IMR-90 (cell line): Measurements from ENCODE around the gene ZSCAN5B. TPM values are rescaled to one million over a fixed set of nuclear protein-coding genes. Genes with fewer than 3 reads are reported as not detected.
"Not testable (repeated sequence)": the region's sequence is repeated elsewhere in the genome, so short reads cannot be mapped to it uniquely, and the experiment has no call there.

Experiments
- ATAC-seq: fragments of 200-7000 bp; cut with Tn5 transposase; 2 replicates; pipeline ENCODE4 v1.9.1; 2020; ENCODE audit warnings: low read depth, mild to moderate bottlenecking, moderate library complexity
- BruUV-seq: library from RNA; stranded (reverse); fragments of 400-500 nt; replicated peaks from 2 replicates; lab custom pipeline; 2021; lab: Mats Ljungman, UMichigan
- CTCF ChIA-PET: fragments of 300-600 bp; formaldehyde crosslinking; extraction: SDS; loops from one replicate; lab custom pipeline; 2021; ENCODE audit warnings: antibody characterized with exemption; lab: Yijun Ruan, JAX
- POLR2A ChIA-PET: fragments of 300-600 bp; sonication (Branson Sonifier 250); formaldehyde crosslinking; loops from one replicate; lab custom pipeline; 2022; ENCODE audit warnings: antibody characterized with exemption; ENCODE audit not compliant: unreplicated experiment; lab: Charles Lee
- DNase-seq: peaks from one replicate; pipeline ENCODE4 v3.0.0; 2013
- H2AFZ ChIP-seq: replicated peaks from 2 replicates; pipeline ENCODE3; 2013; ENCODE audit warnings: low read length, mild to moderate bottlenecking; ENCODE audit not compliant: poor library complexity
- H2AK5ac ChIP-seq: 2 replicates; pipeline ENCODE4 v1.6.1; 2013; ENCODE audit warnings: low read depth, low read length, inconsistent platforms
- H2AK9ac ChIP-seq: replicated peaks from 2 replicates; pipeline ENCODE3; 2013; ENCODE audit warnings: mild to moderate bottlenecking, low read depth, low read length, moderate library complexity; ENCODE audit not compliant: poor library complexity
- H2BK120ac ChIP-seq: 2 replicates; pipeline ENCODE4 v1.6.1; 2013; ENCODE audit warnings: low read depth, low read length, inconsistent platforms
- H2BK15ac ChIP-seq: 3 replicates; pipeline ENCODE4 v1.6.1; 2013; ENCODE audit warnings: low read depth, low read length, inconsistent platforms
- H2BK20ac ChIP-seq: 2 replicates; pipeline ENCODE4 v1.6.1; 2013; ENCODE audit warnings: low read depth, mild to moderate bottlenecking, inconsistent platforms, low read length, moderate library complexity
- H2BK5ac ChIP-seq: 2 replicates; pipeline ENCODE4 v1.6.1; 2013; ENCODE audit warnings: mild to moderate bottlenecking, low read depth, low read length, inconsistent platforms; ENCODE audit not compliant: poor library complexity, severe bottlenecking
- H3K14ac ChIP-seq: replicated peaks from 2 replicates; pipeline ENCODE4 v1.6.1; 2013; ENCODE audit warnings: low read depth, low read length, inconsistent platforms
- H3K18ac ChIP-seq: 2 replicates; pipeline ENCODE4 v1.6.1; 2013; ENCODE audit warnings: low read depth, low read length, control low read depth
- H3K23ac ChIP-seq: 2 replicates; pipeline ENCODE4 v1.6.1; 2013; ENCODE audit warnings: low read depth, low read length, inconsistent platforms
- H3K27ac ChIP-seq: 2 replicates; pipeline ENCODE4 v1.5.1; 2013; ENCODE audit warnings: mild to moderate bottlenecking, control low read depth, low read length; ENCODE audit not compliant: insufficient read depth
- H3K27me3 ChIP-seq: 2 replicates; pipeline ENCODE4 v1.6.1; 2013; ENCODE audit warnings: low read length; ENCODE audit not compliant: control insufficient read depth, insufficient read depth
- H3K36me3 ChIP-seq: 2 replicates; pipeline ENCODE4 v1.6.1; 2013; ENCODE audit warnings: low read length, mixed read lengths; ENCODE audit not compliant: control insufficient read depth, insufficient read depth
- H3K4ac ChIP-seq: 2 replicates; pipeline ENCODE4 v1.6.1; 2013; ENCODE audit warnings: low read depth, low read length, inconsistent platforms
- H3K4me1 ChIP-seq: 2 replicates; pipeline ENCODE4 v1.6.1; 2013; ENCODE audit warnings: low read length, mixed read lengths; ENCODE audit not compliant: control insufficient read depth, insufficient read depth
- H3K4me2 ChIP-seq: 2 replicates; pipeline ENCODE4 v1.6.1; 2013; ENCODE audit warnings: low read depth, mild to moderate bottlenecking, control low read depth, low read length, moderate library complexity
- H3K4me3 ChIP-seq: 2 replicates; pipeline ENCODE4 v1.5.1; 2013; ENCODE audit warnings: low read depth, mild to moderate bottlenecking, control low read depth, low read length, moderate library complexity; ENCODE audit not compliant: insufficient read depth
- H3K56ac ChIP-seq: 2 replicates; pipeline ENCODE4 v1.6.1; 2013; ENCODE audit warnings: low read length, inconsistent platforms; ENCODE audit not compliant: insufficient read depth; ENCODE audit errors: extremely low read depth
- H3K79me1 ChIP-seq, 2 experiments: 2 replicates each; pipeline ENCODE4 v1.6.1; 2013; ENCODE audit warnings: low read length in 2 of 2, inconsistent platforms in 1 of 2, low read depth in 1 of 2
- H3K9ac ChIP-seq: 2 replicates; pipeline ENCODE4 v1.6.1; 2013; ENCODE audit warnings: low read depth, low read length, control low read depth
- H3K9me1 ChIP-seq: 2 replicates; pipeline ENCODE4 v1.6.1; 2013; ENCODE audit warnings: low read length, inconsistent platforms; ENCODE audit not compliant: insufficient read depth
- H3K9me3 ChIP-seq: 2 replicates; pipeline ENCODE4 v1.6.1; 2013; ENCODE audit warnings: low read length; ENCODE audit not compliant: control insufficient read depth, insufficient read depth
- H4K20me1 ChIP-seq: 2 replicates; pipeline ENCODE4 v1.6.1; 2013; ENCODE audit warnings: low read length, inconsistent platforms; ENCODE audit not compliant: insufficient read depth
- H4K5ac ChIP-seq: 2 replicates; pipeline ENCODE4 v1.6.1; 2013; ENCODE audit warnings: mild to moderate bottlenecking, low read depth, low read length, control low read depth
- H4K8ac ChIP-seq, 2 experiments: 2 replicates each; pipeline ENCODE4 v1.6.1; 2013; ENCODE audit warnings: low read depth in 2 of 2, low read length in 2 of 2, control low read depth in 1 of 2, inconsistent platforms in 1 of 2
- H4K91ac ChIP-seq: 2 replicates; pipeline ENCODE4 v1.6.1; 2013; ENCODE audit warnings: low read depth, low read length, inconsistent platforms; ENCODE audit not compliant: insufficient read depth
- WGBS, 2 experiments: methylation state at CpG; one replicate each; pipeline versions ENCODE4 v1.1.5 to v1.1.7; 2013; ENCODE audit warnings: missing lambda C conversion rate in 2 of 2; ENCODE audit not compliant: insufficient read length in 1 of 2; ENCODE audit errors: extremely low coverage in 2 of 2; 5-methylcytosine and 5-hydroxymethylcytosine counted together
- dilution Hi-C: fragments of 300-500 bp; cut with HindIII; formaldehyde crosslinking; loops from one replicate; pipeline ENCODE4 v1.14.3; 2018; ENCODE audit warnings: low sequenced_read_pairs; ENCODE audit not compliant: unreplicated experiment
- in situ Hi-C: fragments of 300-500 bp; cut with MboI; formaldehyde crosslinking; loops from 3 replicates; pipeline ENCODE4 v1.14.3; 2019; ENCODE audit warnings: low sequenced_read_pairs, inconsistent platforms, mixed read lengths
- intact Hi-C: fragments of 100-400 bp; cut with micrococcal nuclease; formaldehyde crosslinking; loops from 2 replicates; pipeline ENCODE4 v1.10.0; 2022
- polyA plus RNA-seq, 3 experiments: library from polyadenylated mRNA; depleted of rRNA; stranded (reverse); fragments of >200 nt; gene quantifications; 2 replicates each; pipeline ENCODE4 v1.2.3, GENCODE V29; 2012; ENCODE audit warnings: low replicate concordance in 1 of 3
- total RNA-seq: library from RNA; depleted of rRNA; stranded (reverse); fragments of >200 nt; gene quantifications from 2 replicates; pipeline ENCODE4 v1.2.3, GENCODE V29; 2012

ZSCAN5B gene
- total and polyA plus RNA-seq, 2 of the 4 experiments (the other 2 are of a cell fraction), result not detected

GRCh38 chr19:56210036-56210435, 12.5 kb upstream of the ZSCAN5B start:
- ATAC-seq, H2AK5ac ChIP-seq, H3K18ac ChIP-seq, H3K36me3 ChIP-seq, H3K27ac ChIP-seq, H3K9me3 ChIP-seq, H3K4me1 ChIP-seq, H2BK15ac ChIP-seq, H2AK9ac ChIP-seq, H4K20me1 ChIP-seq, POLR2A ChIA-PET, DNase-seq, H3K9ac ChIP-seq, dilution Hi-C loops, H3K4ac ChIP-seq, H4K5ac ChIP-seq, intact Hi-C loops, H3K4me2 ChIP-seq, BruUV-seq, H2BK120ac ChIP-seq, H2AFZ ChIP-seq, H4K91ac ChIP-seq, H4K8ac ChIP-seq, H3K23ac ChIP-seq, CTCF ChIA-PET, H3K14ac ChIP-seq, H3K27me3 ChIP-seq, H3K56ac ChIP-seq, in situ Hi-C loops, H3K79me1 ChIP-seq, H2BK5ac ChIP-seq, H3K9me1 ChIP-seq, H3K4me3 ChIP-seq, H2BK20ac ChIP-seq: not testable (repeated sequence)
- WGBS, 2 experiments, result no CpG with 5 or more reads among the region's 9 CpGs
